Right renal cortex interstitium (tissue), 3 donors: ENCODE data around the gene LRRTM1. TPM values are rescaled to one million over a fixed set of nuclear protein-coding genes. Genes with fewer than 3 reads are reported as not detected.

ENCODE experiments used
- DNase-seq, 3 donors: peaks; one replicate each; pipeline ENCODE4 v3.0.0-alpha.2; 2013; ENCODE audit warnings: low read depth in 3 of 3, low spot score in 2 of 3
- polyA plus RNA-seq, 3 donors: library from polyadenylated mRNA; unstranded; fragments of 120-200 nt; gene quantifications; one replicate each; pipeline ENCODE4 v1.2.1, GENCODE V29; 2013; ENCODE audit not compliant: insufficient read length in 3 of 3

LRRTM1 gene
- polyA plus RNA-seq, 3 donors: 19.4 to 28.7 (median 20.3) TPM

GRCh38 chr2:80302314-80303005, 2.1 kb downstream of the LRRTM1 start:
- no peak for DNase-seq

GRCh38 chr2:80302001-80302313, 2.6 kb downstream of the LRRTM1 start:
- DNase-seq: no peak

GRCh38 chr2:80300954-80301353, 3.6 kb downstream of the LRRTM1 start:
- no peak for DNase-seq

DNA sequence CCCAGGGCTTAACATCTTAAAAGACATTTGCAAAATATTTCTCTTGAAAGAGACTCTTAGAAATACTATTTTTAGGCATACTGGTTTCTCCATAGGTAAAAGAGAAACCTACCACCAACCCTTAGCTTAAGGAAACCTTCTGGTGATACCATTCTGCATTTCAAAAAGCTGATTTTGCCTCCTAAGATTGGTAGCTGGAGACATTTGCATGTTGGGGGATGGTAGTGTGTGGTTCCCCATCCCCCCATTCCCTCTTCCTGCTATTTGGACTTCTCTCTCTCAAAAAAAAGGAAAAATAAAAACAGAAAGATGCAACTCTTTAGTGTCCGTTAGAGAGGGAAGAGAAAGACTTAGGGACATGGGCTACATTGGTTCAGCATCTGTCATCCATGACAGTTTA, 4.2 kb downstream of the LRRTM1 start:
- DNase-seq: no peak

DNA sequence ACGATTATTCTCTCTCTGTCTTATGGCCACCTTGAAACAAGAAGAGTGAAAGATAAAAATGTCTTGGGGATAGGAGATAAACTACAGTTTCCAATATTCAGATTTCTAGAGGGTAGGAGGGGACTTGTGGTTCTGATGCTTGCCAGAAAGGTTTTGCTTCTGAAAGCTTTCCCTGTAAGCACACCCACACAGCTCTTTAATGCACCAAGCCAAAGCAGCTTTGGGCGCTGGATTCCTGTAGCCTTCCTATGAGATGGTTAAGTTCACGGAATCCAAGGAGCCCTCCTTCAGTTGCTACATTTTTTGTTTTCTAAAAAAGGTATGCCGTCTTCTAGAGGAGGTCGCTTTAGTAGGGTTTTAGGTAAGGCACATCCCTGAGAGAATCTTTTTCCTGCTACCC, 4.9 kb downstream of the LRRTM1 start:
- DNase-seq: no peak

GRCh38 chr2:80298954-80299353, 5.6 kb downstream of the LRRTM1 start:
- DNase-seq: no peak

GRCh38 chr2:80293039-80293438, 11.5 kb downstream of the LRRTM1 start:
- no peak for DNase-seq

GRCh38 chr2:80292474-80292873, 12.1 kb downstream of the LRRTM1 start:
- no peak for DNase-seq

DNA sequence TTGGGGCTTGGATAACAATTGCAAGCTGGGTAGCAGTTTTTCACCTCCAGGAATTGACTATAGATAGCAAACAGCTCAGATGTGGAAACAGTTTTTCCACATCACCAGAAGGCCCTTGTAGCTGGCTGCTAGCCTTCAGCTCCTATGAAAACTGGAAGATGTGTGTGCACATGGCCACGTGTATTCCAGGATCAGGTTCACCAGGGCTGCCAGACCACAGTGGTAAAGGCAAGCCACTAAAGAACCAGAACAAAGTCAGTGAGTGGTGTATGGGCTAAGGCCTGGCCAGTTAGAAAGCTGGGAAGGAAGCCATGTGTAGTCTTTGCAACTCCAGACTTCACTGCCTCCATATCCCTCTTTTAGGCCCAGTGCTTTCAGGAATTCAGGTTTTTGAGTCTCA, 12.9 kb downstream of the LRRTM1 start:
- DNase-seq: no peak

GRCh38 chr2:80288576-80288975, 16.0 kb downstream of the LRRTM1 start:
- no peak for DNase-seq

- DNase-seq: no peak
These were observed 23.5 kb downstream of the LRRTM1 start for GRCh38 chr2:80281049-80281448.

DNA sequence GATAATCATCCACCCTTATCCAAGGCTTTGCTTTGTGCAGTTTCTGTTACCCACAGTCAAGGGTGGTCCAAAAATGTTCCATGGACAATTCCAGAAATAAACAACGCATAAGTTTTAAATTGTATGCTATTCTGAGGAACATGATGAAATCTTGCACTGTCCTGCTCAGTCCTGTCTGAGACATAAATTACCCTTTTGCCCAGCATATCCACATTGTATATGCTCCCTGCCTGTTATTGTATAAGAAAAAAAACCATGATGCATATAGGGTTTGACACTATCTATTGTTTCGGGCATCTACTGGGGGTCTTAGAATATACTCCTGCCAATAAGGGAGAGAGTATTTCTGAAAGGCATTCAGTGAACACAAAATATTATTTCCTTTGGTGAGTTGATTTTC, 24.0 kb downstream of the LRRTM1 start:
- no peak for DNase-seq

- no peak for DNase-seq
These were observed 34.7 kb downstream of the LRRTM1 start for GRCh38 chr2:80269806-80270205.

GRCh38 chr2:80266231-80266630, 38.3 kb downstream of the LRRTM1 start:
- DNase-seq: no peak

GRCh38 chr2:80259292-80259691, 45.3 kb downstream of the LRRTM1 start:
- no peak for DNase-seq

DNA sequence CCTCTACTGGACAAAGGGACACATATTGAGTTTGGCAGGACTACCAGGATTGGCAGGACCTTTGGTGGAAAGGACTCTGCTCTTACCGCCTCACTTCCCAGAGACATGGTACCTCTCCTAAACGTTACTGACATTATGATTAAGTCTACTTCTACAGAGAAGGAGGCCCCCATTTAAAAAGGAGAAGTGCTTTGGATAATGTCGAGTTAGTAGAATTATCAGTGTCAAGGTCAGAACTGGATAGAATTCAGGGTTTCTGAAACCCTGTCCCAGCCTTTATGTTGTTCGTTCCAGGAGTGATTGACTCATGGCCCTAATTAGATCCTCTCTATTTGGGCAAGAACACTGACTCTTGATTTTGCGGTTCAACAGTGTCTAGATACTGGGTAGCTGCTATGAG, 45.8 kb downstream of the LRRTM1 start:
- DNase-seq: no peak

- DNase-seq: no peak
These were observed 46.2 kb downstream of the LRRTM1 start for GRCh38 chr2:80258341-80258740.

GRCh38 chr2:80257450-80257849, 47.1 kb downstream of the LRRTM1 start:
- DNase-seq: no peak

DNA sequence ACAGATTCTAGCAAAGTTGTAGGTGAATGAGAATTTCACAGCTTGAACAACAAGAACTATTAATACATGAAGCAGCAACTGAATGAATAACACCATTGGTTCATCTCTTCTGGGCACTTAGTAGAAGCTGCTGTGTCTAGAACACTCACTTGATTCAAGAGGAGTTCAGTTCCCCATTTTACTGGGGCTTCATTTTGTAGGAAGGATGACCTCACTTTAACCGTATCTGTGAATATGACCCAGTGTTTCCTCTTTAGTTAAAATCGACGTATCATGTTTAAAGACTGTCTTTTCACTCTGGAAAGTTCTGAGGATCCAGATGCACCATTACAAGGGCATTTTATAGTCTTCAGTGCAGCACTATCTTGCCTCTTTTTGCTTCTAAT, 47.8 kb downstream of the LRRTM1 start:
- no peak for DNase-seq

DNA sequence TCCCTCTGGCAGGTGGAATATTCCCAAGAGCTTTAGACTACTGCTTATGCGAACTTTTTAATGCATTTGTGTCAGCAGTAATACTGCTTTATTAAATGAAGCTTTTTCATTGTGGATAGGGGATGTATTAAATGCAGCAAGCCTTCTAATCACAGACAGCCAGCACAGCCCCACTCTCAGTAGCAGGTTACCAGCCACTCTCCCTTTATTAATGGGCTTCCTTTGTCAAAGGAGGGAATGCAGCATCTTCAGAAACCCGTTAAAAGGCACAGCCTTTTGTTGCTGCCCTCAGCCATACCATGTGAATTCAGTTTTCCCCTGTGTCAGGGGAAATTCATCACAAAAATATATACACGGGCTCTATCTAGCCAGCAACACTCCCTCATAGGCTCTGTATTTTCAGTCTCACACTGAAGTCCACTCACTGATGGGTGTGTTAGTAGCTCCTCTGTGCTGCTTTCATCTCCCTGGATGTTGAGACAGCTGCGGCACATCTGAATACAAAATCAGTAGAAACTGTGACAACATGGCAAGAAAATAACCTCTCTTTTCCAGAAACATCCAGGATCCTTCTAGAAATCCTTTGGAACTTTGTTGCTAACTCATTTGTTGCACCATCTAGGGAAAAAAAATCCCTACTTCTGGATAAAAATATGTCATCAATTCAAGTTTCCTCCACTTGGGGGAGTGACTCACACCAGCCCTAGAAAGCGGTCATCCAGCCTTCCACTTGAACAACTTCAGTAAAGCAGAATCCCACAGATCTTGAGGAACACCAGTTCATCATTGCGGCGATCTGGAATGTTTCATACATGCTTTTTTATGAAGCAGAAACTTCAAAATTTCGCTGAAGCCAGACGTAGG, 48.4 kb downstream of the LRRTM1 start:
- no peak for DNase-seq

- DNase-seq: no peak
These were observed 52.1 kb downstream of the LRRTM1 start for GRCh38 chr2:80252294-80252986.
